NCI-H774 (cell line): ENCODE data around the gene FASTK.
A peak's percentile ranks its signal among the peaks of the same experiment; 100 is the strongest.

Experiments
- DNase-seq: peaks from one replicate; lab custom pipeline; 2025; lab: John Stamatoyannopoulos, UW

Gene FASTK

GRCh38 chr7:151099486-151100211 lies 19.0 kb upstream of the FASTK start:
- DNase-seq, result no peak

DNA sequence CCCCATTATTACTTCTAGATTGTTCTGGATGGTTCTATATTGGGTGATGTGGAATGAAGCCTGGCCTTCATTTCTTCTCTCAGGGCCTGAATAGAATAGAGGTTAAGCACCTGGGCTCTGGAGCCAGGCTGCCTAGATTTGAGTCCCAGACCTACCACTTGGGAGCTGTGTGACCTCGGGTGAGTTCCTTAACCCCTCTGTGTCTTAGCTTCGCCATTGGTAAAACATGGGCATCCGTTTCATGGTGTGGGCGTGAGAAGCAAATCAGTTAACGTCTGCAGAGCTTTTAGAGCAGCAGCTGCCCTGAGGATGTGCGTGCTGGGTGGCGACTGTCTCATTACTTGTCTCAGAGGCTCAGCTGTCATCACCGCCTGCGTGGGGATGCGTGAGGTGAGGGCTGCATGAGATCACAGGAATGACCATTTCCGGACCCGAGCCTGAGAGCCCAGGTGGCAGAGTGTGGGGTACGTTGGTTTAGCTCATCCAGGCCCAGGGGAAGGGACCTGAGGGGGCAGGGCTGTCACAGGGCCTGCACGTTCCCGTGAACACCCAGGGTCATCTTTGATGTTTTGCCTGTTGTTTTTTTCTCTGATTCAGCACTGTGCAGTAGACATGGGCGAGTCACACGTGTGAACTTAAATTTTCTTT lies 15.3 kb upstream of the FASTK start:
- DNase-seq, result no peak

DNA sequence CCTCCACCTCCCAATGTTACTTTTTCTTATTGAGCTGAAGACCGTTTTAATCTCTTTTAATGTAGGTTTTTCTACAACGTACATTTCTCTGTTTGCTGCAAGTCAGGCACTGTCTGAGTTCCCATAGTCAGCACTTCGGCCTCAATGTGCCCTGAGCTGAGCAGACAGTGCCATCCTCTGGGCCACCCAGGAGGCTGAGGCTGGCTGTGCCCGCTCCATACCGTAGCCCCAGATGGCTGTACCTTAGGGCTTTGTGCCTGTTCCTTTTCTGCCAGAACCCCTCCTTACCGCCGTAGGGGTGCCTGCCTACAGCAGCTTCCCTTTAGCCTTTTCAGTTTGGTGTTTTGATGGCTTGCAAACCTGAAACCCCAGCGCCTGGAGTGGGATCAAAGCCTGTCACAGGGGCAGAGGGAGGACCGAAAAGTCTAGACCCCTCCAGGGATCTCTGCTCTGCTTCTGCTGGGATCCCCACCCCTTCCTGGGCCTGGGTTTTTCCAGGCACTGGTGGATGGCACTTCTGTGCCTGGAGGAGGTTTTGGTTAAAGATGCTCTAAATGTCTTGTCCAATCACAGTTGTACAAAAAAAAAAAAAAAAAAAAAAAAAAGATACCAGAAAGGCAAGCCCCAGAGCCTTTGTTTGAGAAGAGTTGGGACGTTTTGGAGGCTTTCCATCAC lies 14.7 kb upstream of the FASTK start:
- no peak for DNase-seq

DNA sequence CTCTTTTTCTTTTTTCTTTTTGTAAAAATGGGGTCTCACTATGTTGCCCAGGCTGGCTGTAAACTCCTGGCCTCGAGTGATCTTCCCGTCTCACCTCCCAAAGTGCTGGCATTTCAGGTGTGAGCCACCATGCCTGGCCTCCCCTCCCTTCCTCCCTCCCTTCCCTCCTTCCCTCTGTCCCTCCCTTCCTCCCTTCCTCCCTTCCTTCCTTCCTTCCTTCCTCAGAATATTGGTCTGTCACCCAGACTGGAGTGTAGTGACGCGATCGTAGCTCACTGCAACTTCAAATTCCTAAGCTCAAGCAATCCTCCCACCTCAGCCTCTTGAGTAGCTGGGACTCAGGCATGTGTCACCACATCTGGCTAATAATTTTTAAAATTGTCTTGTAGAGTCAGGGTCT lies 14.1 kb upstream of the FASTK start:
- DNase-seq, result no peak

GRCh38 chr7:151093748-151094147 lies 13.1 kb upstream of the FASTK start:
- DNase-seq, result no peak

DNA sequence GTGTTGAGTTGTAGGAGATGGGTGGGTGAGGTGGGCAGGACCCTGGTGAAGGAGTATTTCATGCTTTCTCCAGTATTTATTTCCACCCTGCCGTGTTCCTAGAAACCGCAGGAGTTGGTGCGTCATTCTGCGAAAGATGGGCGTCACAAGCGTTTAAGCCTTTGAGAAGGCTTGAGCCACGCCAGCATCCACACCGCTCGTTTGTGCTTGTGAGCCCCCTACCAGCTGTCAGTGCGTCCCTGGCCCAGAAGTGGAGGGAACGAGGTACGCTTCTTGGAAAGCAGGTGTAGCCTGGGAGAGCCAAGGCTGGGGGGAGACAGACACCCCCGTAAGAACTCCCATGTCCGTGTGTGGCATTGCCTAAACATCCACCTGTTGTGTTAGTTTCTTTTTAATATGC lies 11.4 kb upstream of the FASTK start:
- DNase-seq, result no peak

- DNase-seq, result no peak
These were observed 10.8 kb upstream of the FASTK start for GRCh38 chr7:151091431-151091830.

DNA sequence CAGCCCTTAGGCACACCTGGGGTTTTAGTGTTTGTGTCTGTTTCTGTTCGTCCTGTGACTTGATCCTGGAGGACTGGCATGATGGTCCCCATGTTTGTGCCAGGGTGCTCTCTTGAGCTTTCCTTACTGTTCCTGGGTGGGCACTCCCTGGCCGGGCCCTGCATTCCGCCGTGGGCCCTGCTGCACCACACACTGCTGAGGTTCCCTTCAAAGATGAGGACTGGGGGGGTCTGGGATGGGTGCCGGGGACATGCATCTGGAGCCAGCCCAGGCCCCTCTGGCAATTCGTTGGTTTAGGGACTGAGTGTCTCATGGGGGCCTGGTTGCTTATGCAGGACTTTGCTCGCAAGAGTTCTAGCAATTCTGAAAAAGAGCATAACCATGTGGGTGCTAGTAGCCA lies 10.4 kb upstream of the FASTK start:
- DNase-seq, result no peak

DNA sequence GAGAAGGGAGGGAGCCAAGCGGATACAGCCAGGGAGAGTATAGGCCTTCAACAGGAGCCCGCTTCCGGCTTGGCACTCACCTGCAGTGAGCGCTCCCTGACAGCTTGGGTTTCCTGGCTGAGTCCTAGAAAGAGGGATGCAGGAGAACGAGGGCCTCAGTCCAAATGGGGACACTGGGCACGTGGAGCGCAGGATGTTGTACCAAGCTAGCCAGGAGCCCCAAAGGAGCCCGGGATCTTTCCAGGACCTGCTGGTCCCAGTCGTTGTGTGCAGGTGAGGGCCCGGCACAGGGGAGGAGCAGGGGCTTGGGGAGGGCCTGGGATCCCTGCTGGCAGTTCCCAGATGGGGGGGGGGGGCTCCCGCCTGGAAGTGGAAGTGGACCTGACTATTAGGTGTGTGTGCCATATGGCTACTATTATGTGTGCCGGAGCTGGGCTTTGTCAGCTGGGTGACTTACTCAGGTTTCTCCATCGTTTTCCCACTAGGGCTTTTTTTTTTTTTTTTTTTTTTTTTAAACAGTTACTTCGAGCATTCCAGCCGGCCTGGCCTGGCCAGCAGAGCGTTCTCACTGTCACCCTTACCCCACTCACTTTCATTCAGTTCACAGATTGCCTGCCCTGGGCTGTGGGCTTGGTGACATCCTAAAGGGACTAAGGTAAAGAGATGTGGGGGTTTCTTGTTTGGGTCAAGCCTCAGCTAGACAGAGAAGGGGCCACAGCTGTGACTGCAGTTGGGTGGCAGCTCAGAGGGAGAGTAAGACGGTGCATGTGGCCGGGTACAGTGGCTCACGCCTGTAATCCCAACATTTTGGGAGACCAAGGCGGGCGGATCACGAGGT lies 9.5 kb upstream of the FASTK start:
- no peak for DNase-seq

DNA sequence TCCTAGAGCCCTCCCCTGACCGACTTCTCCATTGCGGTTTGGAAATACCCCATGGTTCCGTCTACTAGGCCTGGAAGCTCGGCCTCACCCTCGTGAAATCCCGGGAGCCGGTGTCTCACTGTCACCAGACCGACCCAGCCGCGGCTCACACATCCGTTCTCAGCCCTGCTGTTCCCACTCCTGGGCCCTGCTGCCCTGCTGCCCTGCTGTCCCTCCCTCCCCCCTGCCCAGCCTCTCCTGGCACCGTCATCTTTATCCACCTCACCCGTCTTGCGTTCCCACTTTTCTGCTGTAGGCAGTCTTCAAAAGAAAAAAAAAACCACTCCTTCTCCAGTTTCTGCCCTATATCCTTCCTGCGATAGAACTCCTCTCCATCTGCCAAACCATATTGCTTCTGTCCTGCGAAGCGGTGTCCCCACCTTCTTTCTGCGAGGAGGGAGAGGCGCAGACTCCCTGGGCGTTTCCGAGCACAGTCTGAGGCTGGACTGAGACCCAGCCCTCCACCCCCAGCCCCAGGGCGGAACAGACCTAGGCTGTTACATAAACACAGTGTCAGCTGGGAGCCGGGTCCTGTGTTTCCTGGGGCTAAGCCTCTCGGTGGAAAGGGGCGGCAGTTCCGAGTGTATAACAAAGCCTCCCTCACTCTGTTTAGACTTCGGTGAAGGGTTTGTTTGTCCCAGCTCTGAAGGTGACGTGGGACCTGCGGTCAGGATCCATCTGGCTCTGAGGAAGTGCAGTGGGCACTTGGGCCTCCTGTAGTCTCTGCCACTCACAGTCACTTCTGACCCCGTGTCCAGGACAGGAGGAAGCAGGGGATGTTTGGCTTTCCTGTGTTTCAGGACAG lies 8.5 kb upstream of the FASTK start:
- no peak for DNase-seq

GRCh38 chr7:151088019-151088855 lies 7.6 kb upstream of the FASTK start:
- DNase-seq, result no peak

DNA sequence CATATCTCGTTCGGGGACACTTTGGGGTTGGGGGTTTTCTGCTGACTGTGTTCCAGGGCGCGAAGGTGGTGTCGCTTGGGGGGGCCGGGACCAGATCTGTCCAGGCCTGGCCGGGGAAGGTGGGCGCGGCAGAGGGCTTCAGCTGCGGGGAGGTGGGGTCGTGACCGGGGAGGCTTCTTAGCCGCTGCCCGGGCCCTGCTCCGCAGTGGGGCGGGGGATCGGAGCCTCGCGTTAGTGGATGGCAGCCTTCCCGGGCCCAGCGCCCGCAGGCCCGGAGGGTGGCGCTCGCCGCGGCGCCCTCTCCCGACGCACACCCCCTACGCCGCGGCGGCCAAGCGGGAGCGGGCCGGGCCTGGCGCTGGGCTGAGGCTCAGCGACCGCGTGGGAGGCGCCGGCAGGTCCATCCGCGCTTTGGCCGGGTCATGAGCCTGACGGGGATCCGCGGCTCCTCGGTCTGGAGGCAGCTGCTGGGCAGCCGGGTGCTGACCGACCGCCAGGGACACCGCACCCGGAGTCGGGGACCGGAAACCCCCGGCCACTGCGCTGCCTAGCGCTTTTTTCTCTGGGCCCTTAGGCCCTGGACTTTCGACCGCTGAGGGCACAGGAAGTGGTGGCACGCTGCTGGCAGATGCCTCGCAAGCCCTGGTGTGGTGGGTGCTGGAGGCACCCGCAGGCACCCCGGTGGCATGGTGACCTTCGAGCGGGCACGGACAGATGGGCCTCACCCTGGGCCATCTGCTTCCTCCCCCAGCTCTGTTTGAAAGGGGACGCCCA lies 6.8 kb upstream of the FASTK start:
- no peak for DNase-seq

DNA sequence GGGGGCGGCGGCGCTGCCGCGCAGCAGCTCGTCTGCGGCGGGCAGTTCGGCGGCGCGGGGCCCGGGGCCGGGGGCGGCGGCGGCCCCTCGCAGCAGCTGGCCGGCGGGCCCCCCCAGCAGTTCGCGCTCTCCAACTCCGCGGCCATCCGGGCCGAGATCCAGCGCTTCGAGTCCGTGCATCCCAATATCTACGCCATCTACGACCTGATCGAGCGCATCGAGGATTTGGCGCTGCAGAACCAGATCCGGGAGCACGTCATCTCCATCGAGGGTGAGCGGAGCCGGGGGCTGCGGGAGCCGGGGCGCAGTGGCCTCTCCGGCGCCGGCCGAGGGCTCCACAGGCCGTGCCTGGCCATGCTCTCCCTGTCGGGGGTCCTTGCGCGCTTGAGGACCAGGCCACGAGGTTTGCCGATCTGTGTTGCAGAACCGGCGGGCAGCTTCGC lies 6.2 kb upstream of the FASTK start:
- peak; percentile 11 for DNase-seq

DNA sequence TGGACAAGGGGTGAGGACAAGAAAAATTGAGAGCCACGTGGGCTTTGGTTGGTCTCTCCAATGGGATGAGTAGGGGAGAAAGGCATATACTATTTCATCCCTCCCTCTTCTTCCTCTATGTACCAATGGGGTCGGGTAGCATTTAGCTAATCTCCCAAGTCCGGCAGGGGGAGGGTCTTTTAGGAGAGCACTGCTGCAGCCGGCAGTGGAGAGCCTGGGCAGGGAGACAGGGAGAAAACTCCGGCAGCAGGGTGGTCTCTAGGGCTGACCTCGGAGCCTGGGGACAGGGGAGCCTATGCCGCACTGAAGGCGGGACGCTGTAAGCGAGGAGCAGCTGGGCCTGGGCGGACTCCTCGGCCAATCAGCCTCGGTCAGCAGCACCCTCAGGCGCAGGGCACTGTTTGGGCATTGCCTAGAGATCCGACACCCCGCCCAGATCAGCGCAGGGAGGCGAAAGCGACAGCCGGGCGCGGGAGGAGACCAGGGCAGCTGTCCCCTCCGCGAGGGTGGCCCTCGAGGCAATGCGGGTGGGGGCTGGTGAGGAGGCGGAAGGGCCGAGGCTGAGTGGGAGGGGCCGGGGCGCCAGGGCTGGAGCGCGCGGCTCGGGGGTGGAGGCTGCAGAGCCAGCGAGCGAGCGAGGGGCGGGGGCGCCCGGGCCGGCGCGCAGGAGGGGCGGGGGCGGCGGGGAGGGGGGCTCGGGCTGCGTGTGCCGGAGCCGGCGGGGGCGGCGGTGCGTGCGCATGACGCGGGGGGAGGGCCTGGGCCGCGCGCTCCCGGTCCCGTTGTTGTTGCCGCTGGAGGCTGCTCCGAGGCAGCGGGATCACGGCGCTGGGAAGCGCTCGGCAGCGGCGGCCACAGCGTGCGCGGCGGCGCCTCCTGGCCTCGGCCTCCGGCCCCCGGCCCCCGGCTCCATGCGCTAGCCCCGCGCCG lies 5.3 kb upstream of the FASTK start, which contains the start of gene AGAP3:
AGAP3 (plus strand) TSS at position 785 of the 930 bp plus-strand sequence. CDS start 267 bp downstream, outside the sequence.
- peak; percentile 81 for DNase-seq

GRCh38 chr7:151085329-151085690 lies 4.7 kb upstream of the FASTK start:
- no peak for DNase-seq

- DNase-seq, result no peak
These were observed 3.2 kb upstream of the FASTK start for GRCh38 chr7:151083824-151084160.

GRCh38 chr7:151083071-151083823 lies 2.6 kb upstream of the FASTK start, which contains the start of gene TMUB1:
TMUB1 (minus strand) TSS chr7:151083493; CDS start chr7:151082563, 930 bp downstream.
- DNase-seq, result peak; percentile 40
